Colonic mucosa (tissue), 4 donors: ENCODE data around the gene MACROD2. TPM values are rescaled to one million over a fixed set of nuclear protein-coding genes. Genes with fewer than 3 reads are reported as not detected.

Source experiments
- DNase-seq: peaks from one replicate; pipeline ENCODE4 v3.0.0-alpha.2; 2020
- H3K27ac ChIP-seq: fragments of 200-600 bp; one replicate; pipeline ENCODE4 v1.8.0; 2021
- H3K27me3 ChIP-seq: fragments of 200-600 bp; one replicate; pipeline ENCODE4 v1.8.0; 2021
- H3K36me3 ChIP-seq: fragments of 200-600 bp; one replicate; pipeline ENCODE4 v1.8.0; 2021
- H3K4me1 ChIP-seq: fragments of 200-600 bp; one replicate; pipeline ENCODE4 v1.8.0; 2021; ENCODE audit warnings: mild to moderate bottlenecking
- H3K4me3 ChIP-seq: fragments of 200-600 bp; one replicate; pipeline ENCODE4 v1.8.0; 2021
- H3K9ac ChIP-seq, 2 donors: one replicate each; pipeline ENCODE4 v1.7.0; 2013; ENCODE audit warnings: control low read depth in 2 of 2, low read depth in 2 of 2, low read length in 2 of 2
- H3K9me3 ChIP-seq: fragments of 200-600 bp; one replicate; pipeline ENCODE4 v1.8.0; 2021
- CTCF ChIP-seq: fragments of 200-600 bp; IDR thresholded peaks from one replicate; pipeline ENCODE4 v1.8.0; 2022; ENCODE audit warnings: antibody characterized with exemption, mild to moderate bottlenecking
- intact Hi-C: fragments of 100-400 bp; cut with DNase I; formaldehyde crosslinking; loops from one replicate; pipeline ENCODE4 v1.14.1; 2022
- total RNA-seq, 2 donors: library from RNA; stranded (reverse); fragmentation: NEBNext Ultra II Directional in 1 of 2; extraction: Animal tissue kit (Norgen Biotek cat#: 25700) in 1 of 2; gene quantifications; one replicate each; pipeline ENCODE4 v1.2.1, GENCODE V29; 2021
- donor health status: healthy.
- donor health status: DM: no; HTN: no; CAD: no.
- donor health status: DM: no; HTN: no; CAD: no.

The MACROD2 gene
- total RNA-seq, 2 donors from 2014 or later = 3.2 to 3.3 TPM

- no peaks in the 10 kb centered on the region for H3K27me3 ChIP-seq
- DNase-seq = no peak
- no peaks in the 10 kb centered on the region for H3K4me1 ChIP-seq
- no peaks in the 10 kb centered on the region for H3K36me3 ChIP-seq
- TF ChIP-seq CTCF = no peak
- no peak overlapping the region for H3K9ac ChIP-seq
- H3K9me3 ChIP-seq = no peaks in the 10 kb centered on the region
- H3K4me3 ChIP-seq = no peak overlapping the region
- H3K27ac ChIP-seq = no peak overlapping the region
- intact Hi-C loops = loop anchor here (5.0 kb wide), 1 partner anchor 1051 kb away; no protein-coding TSS in a partner anchor
Measured at GRCh38 chr20:15711177-15711576, 1715.9 kb downstream of the MACROD2 start.

- intact Hi-C loops = no loop called here
- Histone ChIP-seq H3K27me3 (no peaks in the 10 kb centered on the region), H3K9ac (no peak overlapping the region), H3K36me3 (no peaks in the 10 kb centered on the region), H3K4me1 (no peaks in the 10 kb centered on the region), H3K4me3 (no peak overlapping the region), H3K27ac (no peak overlapping the region), H3K9me3 (no peaks in the 10 kb centered on the region)
- DNase-seq = no peak
- no peak for TF ChIP-seq CTCF
Measured at GRCh38 chr20:15716256-15716655, 1720.9 kb downstream of the MACROD2 start.

GRCh38 chr20:15726416-15726815 is 1731.1 kb downstream of the MACROD2 start:
- DNase-seq = no peak
- H3K4me1 ChIP-seq = no peaks in the 10 kb centered on the region
- no peak overlapping the region for H3K27ac ChIP-seq
- intact Hi-C loops = no loop called here
- no peaks in the 10 kb centered on the region for H3K36me3 ChIP-seq
- H3K9ac ChIP-seq = no peak overlapping the region
- no peak overlapping the region for H3K4me3 ChIP-seq
- no peaks in the 10 kb centered on the region for H3K27me3 ChIP-seq
- TF ChIP-seq CTCF = no peak
- no peaks in the 10 kb centered on the region for H3K9me3 ChIP-seq

GRCh38 chr20:15734052-15734451 is 1738.7 kb downstream of the MACROD2 start:
- TF ChIP-seq CTCF = no peak
- intact Hi-C loops = no loop called here
- no peaks in the 10 kb centered on the region for H3K9me3 ChIP-seq
- no peaks in the 10 kb centered on the region for H3K4me1 ChIP-seq
- H3K36me3 ChIP-seq = no peaks in the 10 kb centered on the region
- no peak for DNase-seq
- no peak overlapping the region for H3K4me3 ChIP-seq
- no peak overlapping the region for H3K27ac ChIP-seq
- no peak overlapping the region for H3K9ac ChIP-seq
- no peaks in the 10 kb centered on the region for H3K27me3 ChIP-seq

GRCh38 chr20:15739035-15739434 is 1743.7 kb downstream of the MACROD2 start:
- H3K27ac ChIP-seq = no peak overlapping the region
- no peaks in the 10 kb centered on the region for H3K9me3 ChIP-seq
- no peaks in the 10 kb centered on the region for H3K36me3 ChIP-seq
- intact Hi-C loops = no loop called here
- no peaks in the 10 kb centered on the region for H3K4me1 ChIP-seq
- no peak for TF ChIP-seq CTCF
- H3K27me3 ChIP-seq = no peaks in the 10 kb centered on the region
- no peak overlapping the region for H3K9ac ChIP-seq
- DNase-seq = no peak
- H3K4me3 ChIP-seq = no peak overlapping the region
